IMR-90 (cell line): Measurements from ENCODE around the gene PHC3. TPM values are rescaled to one million over a fixed set of nuclear protein-coding genes. Genes with fewer than 3 reads are reported as not detected.

Experiments
- ATAC-seq: fragments of 200-7000 bp; cut with Tn5 transposase; 2 replicates; pipeline ENCODE4 v1.9.1; 2020; ENCODE audit warnings: low read depth, mild to moderate bottlenecking, moderate library complexity
- BruUV-seq: library from RNA; stranded (reverse); fragments of 400-500 nt; replicated peaks from 2 replicates; lab custom pipeline; 2021; lab: Mats Ljungman, UMichigan
- CTCF ChIA-PET: fragments of 300-600 bp; formaldehyde crosslinking; extraction: SDS; loops from one replicate; lab custom pipeline; 2021; ENCODE audit warnings: antibody characterized with exemption; lab: Yijun Ruan, JAX
- POLR2A ChIA-PET: fragments of 300-600 bp; sonication (Branson Sonifier 250); formaldehyde crosslinking; loops from one replicate; lab custom pipeline; 2022; ENCODE audit warnings: antibody characterized with exemption; ENCODE audit not compliant: unreplicated experiment; lab: Charles Lee
- DNase-seq: peaks from one replicate; pipeline ENCODE4 v3.0.0; 2013
- H2AFZ ChIP-seq: replicated peaks from 2 replicates; pipeline ENCODE3; 2013; ENCODE audit warnings: low read length, mild to moderate bottlenecking; ENCODE audit not compliant: poor library complexity
- H2AK5ac ChIP-seq: 2 replicates; pipeline ENCODE4 v1.6.1; 2013; ENCODE audit warnings: low read depth, low read length, inconsistent platforms
- H2AK9ac ChIP-seq: replicated peaks from 2 replicates; pipeline ENCODE3; 2013; ENCODE audit warnings: mild to moderate bottlenecking, low read depth, low read length, moderate library complexity; ENCODE audit not compliant: poor library complexity
- H2BK120ac ChIP-seq: 2 replicates; pipeline ENCODE4 v1.6.1; 2013; ENCODE audit warnings: low read depth, low read length, inconsistent platforms
- H2BK15ac ChIP-seq: 3 replicates; pipeline ENCODE4 v1.6.1; 2013; ENCODE audit warnings: low read depth, low read length, inconsistent platforms
- H2BK20ac ChIP-seq: 2 replicates; pipeline ENCODE4 v1.6.1; 2013; ENCODE audit warnings: low read depth, mild to moderate bottlenecking, inconsistent platforms, low read length, moderate library complexity
- H2BK5ac ChIP-seq: 2 replicates; pipeline ENCODE4 v1.6.1; 2013; ENCODE audit warnings: mild to moderate bottlenecking, low read depth, low read length, inconsistent platforms; ENCODE audit not compliant: poor library complexity, severe bottlenecking
- H3K14ac ChIP-seq: replicated peaks from 2 replicates; pipeline ENCODE4 v1.6.1; 2013; ENCODE audit warnings: low read depth, low read length, inconsistent platforms
- H3K18ac ChIP-seq: 2 replicates; pipeline ENCODE4 v1.6.1; 2013; ENCODE audit warnings: low read depth, low read length, control low read depth
- H3K23ac ChIP-seq: 2 replicates; pipeline ENCODE4 v1.6.1; 2013; ENCODE audit warnings: low read depth, low read length, inconsistent platforms
- H3K27ac ChIP-seq: 2 replicates; pipeline ENCODE4 v1.5.1; 2013; ENCODE audit warnings: mild to moderate bottlenecking, control low read depth, low read length; ENCODE audit not compliant: insufficient read depth
- H3K27me3 ChIP-seq: 2 replicates; pipeline ENCODE4 v1.6.1; 2013; ENCODE audit warnings: low read length; ENCODE audit not compliant: control insufficient read depth, insufficient read depth
- H3K36me3 ChIP-seq: 2 replicates; pipeline ENCODE4 v1.6.1; 2013; ENCODE audit warnings: low read length, mixed read lengths; ENCODE audit not compliant: control insufficient read depth, insufficient read depth
- H3K4ac ChIP-seq: 2 replicates; pipeline ENCODE4 v1.6.1; 2013; ENCODE audit warnings: low read depth, low read length, inconsistent platforms
- H3K4me1 ChIP-seq: 2 replicates; pipeline ENCODE4 v1.6.1; 2013; ENCODE audit warnings: low read length, mixed read lengths; ENCODE audit not compliant: control insufficient read depth, insufficient read depth
- H3K4me2 ChIP-seq: 2 replicates; pipeline ENCODE4 v1.6.1; 2013; ENCODE audit warnings: low read depth, mild to moderate bottlenecking, control low read depth, low read length, moderate library complexity
- H3K4me3 ChIP-seq: 2 replicates; pipeline ENCODE4 v1.5.1; 2013; ENCODE audit warnings: low read depth, mild to moderate bottlenecking, control low read depth, low read length, moderate library complexity; ENCODE audit not compliant: insufficient read depth
- H3K56ac ChIP-seq: 2 replicates; pipeline ENCODE4 v1.6.1; 2013; ENCODE audit warnings: low read length, inconsistent platforms; ENCODE audit not compliant: insufficient read depth; ENCODE audit errors: extremely low read depth
- H3K79me1 ChIP-seq, 2 experiments: 2 replicates each; pipeline ENCODE4 v1.6.1; 2013; ENCODE audit warnings: low read length in 2 of 2, inconsistent platforms in 1 of 2, low read depth in 1 of 2
- H3K9ac ChIP-seq: 2 replicates; pipeline ENCODE4 v1.6.1; 2013; ENCODE audit warnings: low read depth, low read length, control low read depth
- H3K9me1 ChIP-seq: 2 replicates; pipeline ENCODE4 v1.6.1; 2013; ENCODE audit warnings: low read length, inconsistent platforms; ENCODE audit not compliant: insufficient read depth
- H3K9me3 ChIP-seq: 2 replicates; pipeline ENCODE4 v1.6.1; 2013; ENCODE audit warnings: low read length; ENCODE audit not compliant: control insufficient read depth, insufficient read depth
- H4K20me1 ChIP-seq: 2 replicates; pipeline ENCODE4 v1.6.1; 2013; ENCODE audit warnings: low read length, inconsistent platforms; ENCODE audit not compliant: insufficient read depth
- H4K5ac ChIP-seq: 2 replicates; pipeline ENCODE4 v1.6.1; 2013; ENCODE audit warnings: mild to moderate bottlenecking, low read depth, low read length, control low read depth
- H4K8ac ChIP-seq, 2 experiments: 2 replicates each; pipeline ENCODE4 v1.6.1; 2013; ENCODE audit warnings: low read depth in 2 of 2, low read length in 2 of 2, control low read depth in 1 of 2, inconsistent platforms in 1 of 2
- H4K91ac ChIP-seq: 2 replicates; pipeline ENCODE4 v1.6.1; 2013; ENCODE audit warnings: low read depth, low read length, inconsistent platforms; ENCODE audit not compliant: insufficient read depth
- CTCF ChIP-seq: conservative IDR thresholded peaks from 2 replicates; pipeline ENCODE4 v1.5.1; 2012; ENCODE audit warnings: mild to moderate bottlenecking, low read depth, low read length, improper control_type of control experiment
- WGBS, 2 experiments: methylation state at CpG; one replicate each; pipeline versions ENCODE4 v1.1.5 to v1.1.7; 2013; ENCODE audit warnings: missing lambda C conversion rate in 2 of 2; ENCODE audit not compliant: insufficient read length in 1 of 2; ENCODE audit errors: extremely low coverage in 2 of 2; 5-methylcytosine and 5-hydroxymethylcytosine counted together
- dilution Hi-C: fragments of 300-500 bp; cut with HindIII; formaldehyde crosslinking; loops from one replicate; pipeline ENCODE4 v1.14.3; 2018; ENCODE audit warnings: low sequenced_read_pairs; ENCODE audit not compliant: unreplicated experiment
- in situ Hi-C: fragments of 300-500 bp; cut with MboI; formaldehyde crosslinking; loops from 3 replicates; pipeline ENCODE4 v1.14.3; 2019; ENCODE audit warnings: low sequenced_read_pairs, inconsistent platforms, mixed read lengths
- intact Hi-C: fragments of 100-400 bp; cut with micrococcal nuclease; formaldehyde crosslinking; loops from 2 replicates; pipeline ENCODE4 v1.10.0; 2022
- polyA plus RNA-seq, 3 experiments: library from polyadenylated mRNA; depleted of rRNA; stranded (reverse); fragments of >200 nt; gene quantifications; 2 replicates each; pipeline ENCODE4 v1.2.3, GENCODE V29; 2012; ENCODE audit warnings: low replicate concordance in 1 of 3
- total RNA-seq: library from RNA; depleted of rRNA; stranded (reverse); fragments of >200 nt; gene quantifications from 2 replicates; pipeline ENCODE4 v1.2.3, GENCODE V29; 2012

PHC3 gene
- total and polyA plus RNA-seq, 2 of the 4 experiments (the other 2 are of a cell fraction): 18.3 to 26.3 TPM

GRCh38 chr3:170204023-170204472 lies 22.5 kb upstream of the PHC3 start:
- H2AFZ ChIP-seq: no peak overlapping the region
- no peak overlapping the region for H4K5ac ChIP-seq
- no peak overlapping the region for H4K8ac ChIP-seq
- H3K4me2 ChIP-seq: no peak overlapping the region
- H2BK15ac ChIP-seq: no peak overlapping the region
- no peak overlapping the region for H2BK20ac ChIP-seq
- no peaks in the 10 kb centered on the region for H3K27me3 ChIP-seq
- H2BK5ac ChIP-seq: no peak overlapping the region
- H3K18ac ChIP-seq: no peak overlapping the region
- no peak overlapping the region for H3K4me3 ChIP-seq
- no peak overlapping the region for H3K4ac ChIP-seq
- no peak for ATAC-seq
- POLR2A ChIA-PET: no interaction called here
- H3K9ac ChIP-seq: no peak overlapping the region
- no peaks in the 10 kb centered on the region for H3K79me1 ChIP-seq
- no peak overlapping the region for H3K23ac ChIP-seq
- no peak overlapping the region for H2AK9ac ChIP-seq
- no peak for TF ChIP-seq CTCF
- CTCF ChIA-PET: interaction anchor here (0.5 kb wide), 1 partner anchor 14 kb away, joined by 3 read pairs; no protein-coding TSS in a partner anchor
- no peak overlapping the region for H4K91ac ChIP-seq
- in situ Hi-C loops (no loop called here), dilution Hi-C loops (no loop called here), intact Hi-C loops (no loop called here)
- H3K56ac ChIP-seq: no peak overlapping the region
- no TSS peak for BruUV-seq
- peak; percentile 15 for DNase-seq
- no peaks in the 10 kb centered on the region for H3K4me1 ChIP-seq
- H3K14ac ChIP-seq: no peak overlapping the region
- H4K20me1 ChIP-seq: no peaks in the 10 kb centered on the region
- no CpG with 5 or more reads among the region's 3 CpGs for WGBS, 2 experiments
- no peak overlapping the region for H3K27ac ChIP-seq
- no peaks in the 10 kb centered on the region for H3K9me3 ChIP-seq
- H3K36me3 ChIP-seq: no peaks in the 10 kb centered on the region
- no peak overlapping the region for H2AK5ac ChIP-seq
- no peak overlapping the region for H2BK120ac ChIP-seq
- H3K9me1 ChIP-seq: no peaks in the 10 kb centered on the region
